LoVo (cell line): ENCODE measurements around the gene SDK2.

ENCODE experiments used
- DNase-seq: peaks from one replicate; pipeline ENCODE4 v3.0.0-alpha.2; 2016; ENCODE audit warnings: low spot score

SDK2 gene

DNA sequence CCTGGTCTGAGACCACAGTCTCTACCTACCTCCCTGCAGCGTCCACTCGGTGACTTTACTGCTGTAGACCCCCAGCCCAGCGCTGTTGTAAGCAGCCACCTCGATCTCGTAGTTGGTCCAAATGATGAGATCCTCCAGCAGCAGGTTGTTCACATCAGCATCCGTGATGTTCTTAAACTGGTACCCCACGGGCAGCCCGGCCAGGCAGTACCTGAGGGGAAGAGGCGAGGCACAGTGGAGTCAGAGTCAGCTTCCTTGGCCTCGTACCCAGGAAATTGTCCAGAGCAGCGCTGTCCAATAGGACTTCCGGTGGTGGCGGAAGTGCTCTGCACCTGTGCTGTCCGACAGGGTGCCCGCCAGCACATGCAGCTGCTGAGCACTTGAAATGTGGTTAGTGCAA lies 228.5 kb downstream of the SDK2 start:
- no peak for DNase-seq

DNA sequence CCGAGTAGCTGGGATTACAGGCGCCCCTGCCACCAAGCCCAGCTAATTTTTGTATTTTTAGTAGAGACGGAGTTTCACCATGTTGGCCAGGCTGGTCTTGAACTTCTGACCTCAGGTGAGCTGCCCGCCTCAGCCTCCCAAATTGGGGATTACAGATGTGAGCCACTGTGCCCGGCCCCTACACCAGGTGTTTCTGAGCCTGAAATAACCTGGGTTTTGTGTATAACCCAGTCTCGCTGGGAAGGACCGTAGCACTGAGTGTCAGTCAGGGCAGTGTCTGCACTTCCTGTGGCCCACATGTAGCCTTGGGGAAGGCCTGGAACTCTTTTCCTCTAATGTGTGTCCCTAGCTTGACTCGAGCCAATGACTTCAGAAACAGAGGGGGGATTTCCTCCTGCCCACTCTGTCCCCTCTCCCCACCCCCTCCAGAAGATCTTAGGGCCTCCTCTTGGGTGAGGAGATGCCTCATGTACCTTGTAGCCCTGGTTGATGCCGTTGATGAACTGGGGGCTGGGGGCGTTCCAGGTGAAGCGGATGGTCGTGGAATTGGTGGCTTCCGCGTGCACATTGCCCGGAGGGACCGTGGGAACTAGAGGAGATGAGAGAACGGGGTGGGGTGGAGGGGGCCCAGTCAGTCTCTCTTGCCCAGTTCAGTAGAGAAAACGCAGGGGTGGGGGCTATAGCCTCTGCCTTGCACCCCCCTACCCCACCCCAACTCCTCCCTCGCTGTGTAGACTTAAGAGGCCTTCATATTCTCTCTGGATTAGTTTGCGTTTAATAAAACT lies 229.9 kb downstream of the SDK2 start:
- DNase-seq, result no peak

DNA sequence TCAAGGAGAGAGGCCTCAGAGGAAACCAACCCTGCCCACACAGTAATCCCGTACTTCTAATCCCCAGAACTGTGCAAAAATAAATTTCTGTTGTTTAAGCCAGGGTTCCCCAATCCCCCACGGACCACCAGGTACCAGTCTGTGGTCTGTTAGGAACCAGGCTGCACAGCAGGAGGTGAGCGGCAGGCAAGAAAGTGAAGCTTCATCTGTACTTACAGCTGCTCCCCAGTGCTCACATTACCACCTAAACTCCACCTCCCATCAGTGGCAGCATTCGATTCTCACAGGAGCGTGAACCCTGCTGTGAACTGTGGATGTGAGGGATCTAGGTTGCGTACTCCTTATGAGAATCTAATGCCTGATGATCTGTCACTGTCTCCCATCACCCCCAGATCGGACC lies 231.3 kb downstream of the SDK2 start:
- no peak for DNase-seq

GRCh38 chr17:73411313-73411747 lies 232.9 kb downstream of the SDK2 start:
- DNase-seq, result no peak

GRCh38 chr17:73410586-73411312 lies 233.5 kb downstream of the SDK2 start:
- DNase-seq, result no peak

GRCh38 chr17:73404246-73404645 lies 240.0 kb downstream of the SDK2 start:
- DNase-seq, result no peak

DNA sequence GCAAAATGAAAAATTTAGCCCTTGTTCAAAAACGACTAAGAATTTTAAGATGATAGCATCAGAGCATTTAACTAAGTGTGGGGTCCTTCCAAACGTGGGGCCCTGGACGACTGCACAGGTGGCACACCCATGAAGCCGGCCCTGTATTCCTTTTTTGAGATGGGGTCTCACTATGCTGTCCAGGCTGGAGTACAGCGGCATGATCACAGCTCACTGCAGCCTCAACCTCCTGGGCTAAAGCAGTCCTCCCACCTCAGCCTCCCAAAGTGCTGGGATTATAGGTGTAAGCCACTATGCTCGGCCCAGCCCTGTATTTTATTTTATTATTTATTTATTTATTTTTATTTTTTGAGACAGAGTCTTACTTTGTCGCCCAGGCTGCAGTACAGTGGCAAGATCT lies 241.8 kb downstream of the SDK2 start:
- no peak for DNase-seq

GRCh38 chr17:73401911-73402310 lies 242.3 kb downstream of the SDK2 start:
- DNase-seq, result no peak

- no peak for DNase-seq
Measured at GRCh38 chr17:73400915-73401545, 243.2 kb downstream of the SDK2 start.

GRCh38 chr17:73399056-73399455 lies 245.2 kb downstream of the SDK2 start:
- no peak for DNase-seq

DNA sequence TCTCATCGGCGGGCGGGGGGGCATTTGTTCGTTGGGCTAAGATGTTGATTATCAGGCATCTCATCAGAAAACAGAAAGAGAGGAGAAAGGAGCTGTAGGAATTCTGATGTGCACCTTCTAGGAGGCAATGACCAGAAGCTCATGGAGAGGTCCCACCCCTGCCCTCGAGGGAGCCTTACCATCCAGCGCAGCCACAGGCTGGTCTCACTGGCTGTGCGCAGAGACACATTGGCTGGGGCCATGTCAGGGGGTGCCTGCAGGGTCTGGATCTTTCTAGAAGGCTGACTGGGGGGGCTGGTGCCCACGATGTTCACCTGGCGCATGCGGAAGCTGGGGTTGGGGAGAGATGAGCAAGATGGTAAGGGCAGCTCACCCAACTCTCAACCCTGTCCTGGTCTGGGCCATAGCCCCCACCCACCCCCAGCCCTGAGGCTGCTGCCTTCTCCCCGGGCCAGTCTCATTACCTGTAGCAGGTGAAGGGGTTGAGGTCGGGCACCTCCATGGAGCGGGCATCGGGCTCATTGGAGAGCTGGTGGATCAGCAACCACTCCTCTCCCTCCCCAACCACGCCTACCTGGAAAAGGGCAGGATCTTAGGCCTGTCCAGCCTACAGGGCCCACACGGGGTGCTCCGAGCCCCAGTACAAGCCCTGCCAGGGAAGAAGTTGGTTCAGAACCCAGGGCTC lies 246.2 kb downstream of the SDK2 start:
- DNase-seq, result no peak

- DNase-seq, result no peak
Measured at GRCh38 chr17:73397278-73397826, 246.9 kb downstream of the SDK2 start.

DNA sequence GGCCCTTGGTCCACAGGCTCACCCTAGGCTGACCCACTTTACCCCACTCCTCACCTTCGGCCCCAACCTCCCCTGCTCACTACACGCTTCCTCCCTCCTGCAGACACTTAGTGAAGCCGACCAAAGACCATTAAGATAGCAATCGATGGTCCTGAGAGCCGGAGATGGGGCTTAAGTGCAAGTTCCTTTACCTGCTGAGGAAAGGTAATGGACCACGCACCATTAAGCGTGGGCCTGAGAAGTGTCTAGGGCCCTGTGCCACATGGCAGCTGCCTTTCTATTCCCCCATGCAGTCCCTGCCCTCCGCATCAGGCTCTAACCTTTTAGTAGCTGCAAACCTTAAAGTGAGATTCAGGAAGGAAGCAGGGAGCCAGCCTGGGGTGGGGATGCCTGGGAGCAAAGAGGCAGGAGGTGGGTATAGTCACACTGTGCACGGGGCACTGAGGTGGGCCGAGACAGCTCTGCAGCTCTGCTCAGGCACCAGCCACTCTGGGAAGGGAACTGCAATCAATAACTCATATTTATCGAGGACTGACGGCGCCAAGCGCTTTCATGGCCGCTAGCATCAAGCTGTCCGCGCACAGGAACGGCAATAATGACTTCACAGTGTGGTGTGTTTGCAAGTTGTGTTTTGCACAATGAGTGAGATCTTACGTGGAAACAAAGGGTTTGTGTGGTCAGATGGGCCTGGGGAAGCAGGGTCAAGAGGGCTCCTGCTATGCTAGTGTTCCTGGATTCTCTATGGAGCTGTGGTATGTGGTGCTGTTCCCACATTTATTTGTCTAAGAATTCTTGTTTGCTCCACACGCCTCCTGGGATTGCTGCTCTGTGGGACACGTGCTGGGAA lies 247.6 kb downstream of the SDK2 start:
- no peak for DNase-seq

DNA sequence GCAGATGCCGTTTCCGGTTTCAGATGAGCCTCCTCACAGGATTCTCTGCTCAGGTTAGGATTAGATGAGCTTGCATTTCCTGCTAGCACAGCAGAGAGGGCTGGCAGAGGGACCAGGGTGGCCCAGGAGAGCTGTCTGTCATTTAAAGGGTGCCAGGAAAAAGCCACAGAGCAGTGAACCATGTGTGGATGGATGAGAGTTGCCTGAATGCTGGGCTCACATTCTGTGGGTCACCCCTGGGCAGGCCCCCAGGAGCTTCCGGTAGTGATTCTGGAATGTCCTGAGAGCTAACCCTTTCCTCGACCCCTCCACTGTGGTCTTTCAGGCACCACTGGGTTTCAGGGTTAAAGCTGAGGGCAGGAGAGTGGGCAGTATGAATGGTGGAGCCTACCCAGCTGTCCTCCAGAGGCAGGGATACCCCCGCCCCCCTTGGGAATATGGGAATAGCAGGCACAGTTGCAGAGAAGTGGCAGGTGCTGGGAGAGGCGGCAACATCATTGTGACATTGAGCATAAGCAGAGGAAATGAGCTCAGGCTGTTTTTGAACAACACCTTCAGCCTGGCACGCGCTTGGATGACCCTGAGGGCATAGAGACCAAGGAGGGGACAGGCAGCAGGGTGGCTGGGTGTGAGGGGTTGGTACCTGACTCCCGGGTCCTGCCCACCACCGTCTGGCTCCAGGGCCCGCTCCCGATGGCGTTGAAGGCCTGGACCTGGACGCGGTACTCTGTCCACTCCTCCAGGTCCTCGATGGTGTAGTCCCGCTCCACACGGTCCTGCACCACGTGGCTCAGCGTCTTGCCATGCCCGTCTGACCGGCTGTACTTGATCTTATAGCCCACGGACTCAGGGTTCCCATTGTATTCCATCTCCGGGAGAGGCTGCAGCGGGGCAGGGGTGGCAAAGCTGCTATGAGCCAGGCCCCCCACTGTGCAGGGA lies 249.5 kb downstream of the SDK2 start:
- DNase-seq, result no peak

- DNase-seq, result no peak
Measured at GRCh38 chr17:73393962-73394361, 250.3 kb downstream of the SDK2 start.

GRCh38 chr17:73393381-73393780 lies 250.9 kb downstream of the SDK2 start:
- DNase-seq, result no peak

DNA sequence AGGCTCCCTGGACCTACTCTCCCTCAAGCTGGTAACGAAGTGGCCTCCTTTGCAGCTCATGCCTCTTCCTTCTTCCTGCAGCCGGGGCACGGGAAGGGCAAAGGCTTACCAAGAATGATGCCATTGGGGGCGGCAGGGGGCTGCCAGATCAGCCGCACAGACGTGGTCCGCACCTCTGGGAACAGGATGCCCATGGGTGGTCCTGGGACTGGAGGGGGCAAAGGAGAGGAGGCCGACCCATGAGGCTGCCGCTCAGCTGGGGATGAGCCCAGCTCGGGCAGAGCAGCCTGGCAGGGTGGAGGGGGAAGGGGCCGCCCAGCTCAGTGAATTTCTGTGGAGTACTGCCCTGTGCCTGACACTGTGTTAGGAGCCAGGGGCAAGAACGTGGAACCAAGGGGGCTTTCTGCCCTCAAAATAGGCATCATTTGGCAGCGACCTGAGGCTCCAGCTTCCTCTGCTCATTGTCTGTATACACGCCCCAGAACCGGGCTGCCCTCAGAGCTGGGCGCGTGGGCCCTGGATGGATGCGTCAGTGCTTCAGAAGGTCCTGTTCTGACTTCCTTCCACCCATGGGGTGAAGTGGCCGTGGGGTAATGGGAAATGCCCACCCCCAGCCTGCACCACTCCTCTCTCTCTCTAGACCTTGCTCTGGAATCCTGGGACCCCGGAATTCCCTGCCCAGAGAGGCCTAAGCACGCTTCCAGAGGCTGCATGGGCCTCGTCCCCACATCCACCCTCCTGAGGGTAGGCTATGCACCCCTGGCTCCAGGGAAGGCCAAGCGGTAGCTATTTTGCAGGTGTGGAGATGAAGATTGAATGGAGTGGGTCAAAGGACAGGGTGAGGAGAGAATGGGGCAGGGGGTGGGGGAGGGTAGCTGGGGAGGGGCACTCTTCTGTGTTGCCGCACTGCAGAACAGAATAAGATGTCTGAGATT lies 252.6 kb downstream of the SDK2 start:
- no peak for DNase-seq

DNA sequence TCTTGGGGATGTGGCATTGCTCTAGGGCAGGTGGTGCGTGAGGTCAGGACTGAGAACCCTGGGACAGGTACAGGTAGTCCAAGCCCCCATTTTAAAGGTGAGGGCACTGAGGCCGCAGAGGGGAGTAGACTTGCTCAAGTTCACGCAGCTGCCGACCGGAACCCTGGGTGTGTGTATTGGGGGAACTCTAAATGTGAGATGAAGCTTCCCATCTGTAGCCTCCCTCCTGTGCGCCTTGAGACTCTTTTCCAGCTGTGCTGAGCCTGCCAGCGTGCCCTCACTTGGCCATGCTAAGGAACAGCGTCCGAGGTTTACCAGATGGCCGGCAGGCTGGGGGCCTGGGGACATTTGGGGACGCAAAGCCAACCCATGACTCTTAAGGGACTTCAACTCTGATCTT lies 253.4 kb downstream of the SDK2 start:
- no peak for DNase-seq

DNA sequence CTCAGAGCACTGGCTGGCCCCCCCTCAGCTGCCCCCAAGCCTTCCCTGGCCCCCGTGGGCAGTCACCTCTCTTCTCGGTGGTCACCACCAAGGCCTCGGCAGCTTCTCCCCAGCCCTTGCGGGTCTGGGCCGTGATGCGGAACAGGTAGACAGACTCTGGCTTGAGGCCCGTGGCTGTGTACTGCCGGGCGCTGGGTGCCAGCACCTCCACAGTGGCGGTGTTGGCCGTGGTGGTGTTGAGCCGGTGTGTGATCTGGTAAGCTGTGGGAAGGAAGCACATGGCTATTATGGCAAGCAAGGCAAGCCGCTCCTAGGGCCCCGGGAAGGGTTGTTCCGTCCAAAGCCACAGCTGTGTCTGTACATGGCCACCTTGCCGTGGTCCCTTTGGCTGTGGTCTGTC lies 254.0 kb downstream of the SDK2 start:
- no peak for DNase-seq
